HG03139 (cell line): ENCODE measurements around the gene SDK2.

ENCODE experiments used
- ATAC-seq: cut with Tn5 transposase; IDR thresholded peaks from one replicate; pipeline ENCODE4 v1.9.1; 2021; ENCODE audit not compliant: unreplicated experiment

SDK2 gene

GRCh38 chr17:73544333-73544732 is 99.9 kb downstream of the SDK2 start:
- ATAC-seq, result no peak

- no peak for ATAC-seq
These were observed 101.9 kb downstream of the SDK2 start for GRCh38 chr17:73542323-73542722.

GRCh38 chr17:73541561-73541981 is 102.7 kb downstream of the SDK2 start:
- ATAC-seq, result no peak

GRCh38 chr17:73541111-73541510 is 103.1 kb downstream of the SDK2 start:
- no peak for ATAC-seq

- no peak for ATAC-seq
These were observed 105.1 kb downstream of the SDK2 start for GRCh38 chr17:73539166-73539565.

- no peak for ATAC-seq
These were observed 105.8 kb downstream of the SDK2 start for GRCh38 chr17:73538445-73538844.

GRCh38 chr17:73536700-73537605 is 107.3 kb downstream of the SDK2 start:
- ATAC-seq, result no peak

GRCh38 chr17:73535746-73536145 is 108.5 kb downstream of the SDK2 start:
- ATAC-seq, result no peak

- no peak for ATAC-seq
These were observed 109.9 kb downstream of the SDK2 start for GRCh38 chr17:73534209-73534909.

- ATAC-seq, result no peak
These were observed 110.5 kb downstream of the SDK2 start for GRCh38 chr17:73533781-73534180.

GRCh38 chr17:73533127-73533526 is 111.1 kb downstream of the SDK2 start:
- ATAC-seq, result no peak

GRCh38 chr17:73532421-73532901 is 111.8 kb downstream of the SDK2 start:
- ATAC-seq, result no peak

- ATAC-seq, result no peak
These were observed 113.1 kb downstream of the SDK2 start for GRCh38 chr17:73531158-73531557.

- ATAC-seq, result no peak
These were observed 115.6 kb downstream of the SDK2 start for GRCh38 chr17:73528679-73529078.

GRCh38 chr17:73526952-73527351 is 117.3 kb downstream of the SDK2 start:
- no peak for ATAC-seq

- no peak for ATAC-seq
These were observed 119.1 kb downstream of the SDK2 start for GRCh38 chr17:73524941-73525679.

GRCh38 chr17:73522696-73523095 is 121.5 kb downstream of the SDK2 start:
- no peak for ATAC-seq

GRCh38 chr17:73522107-73522506 is 122.1 kb downstream of the SDK2 start:
- ATAC-seq, result no peak

- ATAC-seq, result no peak
These were observed 122.9 kb downstream of the SDK2 start for GRCh38 chr17:73521376-73521775.

- ATAC-seq, result no peak
These were observed 123.9 kb downstream of the SDK2 start for GRCh38 chr17:73520369-73520761.

- ATAC-seq, result no peak
These were observed 124.4 kb downstream of the SDK2 start for GRCh38 chr17:73519714-73520368.
